ENCODE data around the gene KRTAP5-8.
"Not testable (repeated sequence)": the region's sequence is repeated elsewhere in the genome, so short reads cannot be mapped to it uniquely, and the experiment has no call there.

- TF ChIP-seq CTCF (IDR thresholded peaks at IDR 0.05; ENCODE audit: poor library complexity); EZH2 (IDR thresholded peaks at IDR 0.05; ENCODE audit: borderline replicate concordance); EZH2phosphoT487 (IDR thresholded peaks at IDR 0.05; ENCODE audit: low read depth, severe bottlenecking, unreplicated experiment): not testable (repeated sequence)
These were observed 2.1 kb downstream of the KRTAP5-8 start for GRCh38 chr11:71539971-71540370.
